ENCODE measurements around the gene TPI1.
"Not testable (repeated sequence)": the region's sequence is repeated elsewhere in the genome, so short reads cannot be mapped to it uniquely, and the experiment has no call there.

TPI1 gene

DNA sequence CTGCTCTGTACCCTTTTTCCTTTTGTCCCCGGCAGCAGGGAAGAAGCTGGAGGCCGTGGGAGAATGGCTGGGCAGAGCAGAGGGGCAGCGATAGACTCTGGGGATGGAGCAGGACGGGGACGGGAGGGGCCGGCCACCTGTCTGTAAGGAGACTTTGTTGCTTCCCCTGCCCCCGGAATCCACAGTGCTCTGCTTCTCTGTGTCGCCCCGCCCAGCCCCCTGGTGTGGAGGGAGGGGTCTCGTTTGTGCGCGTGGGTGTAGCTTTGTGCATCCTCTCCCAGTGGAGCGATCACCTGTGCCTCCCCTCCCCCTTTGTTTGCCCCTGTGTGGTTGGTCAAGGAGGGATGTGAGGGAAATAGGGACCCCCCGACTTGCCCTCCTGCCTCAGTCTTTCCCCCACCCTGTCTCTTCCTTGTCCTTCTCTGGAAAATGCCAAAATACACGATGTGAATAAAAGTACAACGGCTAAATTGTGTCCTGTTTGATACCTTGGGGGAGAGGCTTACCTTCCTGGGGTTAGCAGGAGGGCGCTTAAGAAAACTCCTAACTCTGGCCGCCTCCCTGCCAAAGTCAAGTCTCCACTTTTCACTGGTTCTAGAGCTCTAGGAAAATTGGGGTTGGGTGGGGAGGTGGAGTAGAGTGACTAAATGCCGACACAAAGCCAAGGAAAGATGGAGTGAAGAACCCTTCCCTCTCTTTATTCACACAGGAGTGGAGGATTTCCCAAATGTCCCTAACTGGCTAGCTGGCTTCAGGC, 990 bp upstream of the TPI1 start:
- TF ChIP-seq, protein P1, sequence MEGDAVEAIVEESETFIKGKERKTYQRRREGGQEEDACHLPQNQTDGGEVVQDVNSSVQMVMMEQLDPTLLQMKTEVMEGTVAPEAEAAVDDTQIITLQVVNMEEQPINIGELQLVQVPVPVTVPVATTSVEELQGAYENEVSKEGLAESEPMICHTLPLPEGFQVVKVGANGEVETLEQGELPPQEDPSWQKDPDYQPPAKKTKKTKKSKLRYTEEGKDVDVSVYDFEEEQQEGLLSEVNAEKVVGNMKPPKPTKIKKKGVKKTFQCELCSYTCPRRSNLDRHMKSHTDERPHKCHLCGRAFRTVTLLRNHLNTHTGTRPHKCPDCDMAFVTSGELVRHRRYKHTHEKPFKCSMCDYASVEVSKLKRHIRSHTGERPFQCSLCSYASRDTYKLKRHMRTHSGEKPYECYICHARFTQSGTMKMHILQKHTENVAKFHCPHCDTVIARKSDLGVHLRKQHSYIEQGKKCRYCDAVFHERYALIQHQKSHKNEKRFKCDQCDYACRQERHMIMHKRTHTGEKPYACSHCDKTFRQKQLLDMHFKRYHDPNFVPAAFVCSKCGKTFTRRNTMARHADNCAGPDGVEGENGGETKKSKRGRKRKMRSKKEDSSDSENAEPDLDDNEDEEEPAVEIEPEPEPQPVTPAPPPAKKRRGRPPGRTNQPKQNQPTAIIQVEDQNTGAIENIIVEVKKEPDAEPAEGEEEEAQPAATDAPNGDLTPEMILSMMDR (IDR thresholded peaks at IDR 0.05; ENCODE audit: insufficient read depth, low read length, missing control alignments) = no peak
- H3K4me3 ChIP-seq (ENCODE audit: low read depth, low read length) = peak overlapping the region; percentile 59
- POLR2A ChIA-PET = interaction anchor here (0.9 to 10.2 kb wide), 13 partner anchors 15 to 332 kb away, joined by 3 to 164 read pairs (median 7); partner anchors contain the start of genes CDCA3, MLF2, P3H3 and USP5
- DNase-seq (ENCODE audit: low read depth, low spot score) = no peak
- CTCF ChIA-PET = interaction anchor here (0.8 to 6.5 kb wide), 8 partner anchors 12 to 113 kb away, joined by 3 to 63 read pairs (median 4); partner anchors contain the start of genes C12orf57, CDCA3, MLF2 and USP5

DNA sequence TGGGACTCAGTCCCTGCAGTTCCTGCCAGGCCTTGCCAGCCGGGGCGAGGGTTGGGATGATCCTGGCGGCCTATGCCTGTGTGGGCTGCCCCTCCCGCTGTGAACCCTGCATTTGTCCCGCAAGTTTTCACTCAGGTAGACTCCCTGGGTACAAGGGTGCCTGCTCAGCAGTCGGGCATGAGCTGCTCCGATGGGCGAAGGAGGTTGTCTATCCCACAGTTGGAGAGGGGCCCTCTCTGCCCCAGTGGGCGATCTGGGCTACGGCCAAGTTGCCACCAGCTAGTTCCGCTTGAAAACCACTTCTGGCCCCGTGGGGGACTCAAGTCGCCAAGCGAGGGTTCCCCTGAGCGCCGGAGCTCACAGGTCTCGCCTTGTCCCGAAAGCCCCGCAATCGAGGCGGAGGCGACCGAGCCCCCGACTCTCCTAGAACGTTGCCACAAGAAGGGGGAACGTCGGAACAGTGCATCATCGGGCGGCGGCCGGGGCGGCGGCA, 365 bp upstream of the TPI1 start:
- peak overlapping the region; percentile 59 for H3K4me3 ChIP-seq (ENCODE audit: low read depth, low read length)
- CTCF ChIA-PET = interaction anchor here (0.8 to 6.5 kb wide), 9 partner anchors 13 to 113 kb away, joined by 3 to 63 read pairs (median 4); partner anchors contain the start of genes C12orf57, CDCA3, MLF2 and USP5
- TF ChIP-seq, protein P1 (IDR thresholded peaks at IDR 0.05; ENCODE audit: insufficient read depth, low read length, missing control alignments) = no peak
- POLR2A ChIA-PET = interaction anchor here (0.7 to 10.2 kb wide), 20 partner anchors 9 to 333 kb away, joined by 3 to 164 read pairs (median 4); partner anchors contain the start of genes C12orf57, CDCA3, MLF2 and P3H3
- DNase-seq (ENCODE audit: low read depth, low spot score) = no peak

DNA sequence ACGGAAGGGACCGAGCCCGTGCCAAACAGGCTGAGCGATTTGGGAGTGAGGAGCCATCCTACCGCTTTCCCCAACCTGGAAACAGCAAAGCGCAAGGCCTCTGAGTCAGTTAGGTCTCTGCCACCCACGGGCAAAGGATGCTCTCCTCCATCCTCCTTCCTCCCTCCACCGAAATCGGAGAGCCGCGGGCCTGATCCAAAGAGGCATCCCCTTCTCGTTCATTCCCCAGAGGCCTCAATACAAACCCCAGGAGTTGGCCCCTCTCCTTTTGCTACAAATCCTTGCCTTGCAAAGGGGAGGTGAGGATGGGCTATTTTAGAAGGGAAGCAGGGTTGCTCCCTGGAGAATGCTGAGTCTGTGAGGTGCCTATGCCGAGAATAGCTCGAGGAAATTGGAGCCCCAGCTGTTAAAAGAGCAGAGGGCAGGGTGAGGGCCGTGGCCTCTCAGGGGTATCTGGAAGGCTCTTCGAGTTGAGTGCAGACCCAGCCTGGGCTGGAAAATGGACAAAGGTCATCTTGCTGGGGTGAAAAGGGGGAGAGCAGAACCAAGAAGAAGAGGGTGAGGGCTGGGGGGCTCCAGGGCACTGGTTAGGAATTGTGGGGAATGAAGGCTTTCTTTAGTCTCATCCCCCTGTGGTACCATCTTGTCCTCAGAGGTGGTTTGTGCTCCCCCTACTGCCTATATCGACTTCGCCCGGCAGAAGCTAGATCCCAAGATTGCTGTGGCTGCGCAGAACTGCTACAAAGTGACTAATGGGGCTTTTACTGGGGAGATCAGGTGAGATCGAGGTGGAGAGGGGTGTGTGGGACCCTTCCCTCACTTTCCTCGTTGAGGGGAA, 1.1 kb downstream of the TPI1 start:
- peak overlapping the region; percentile 96 for H3K4me3 ChIP-seq (ENCODE audit: low read depth, low read length)
- CTCF ChIA-PET = interaction anchor here (1.0 to 6.5 kb wide), 21 partner anchors 8 to 374 kb away, joined by 3 to 88 read pairs (median 7); partner anchors contain the start of genes C1RL, CDCA3, MLF2 and PTMS
- POLR2A ChIA-PET = interaction anchor here (0.9 to 10.2 kb wide), 15 partner anchors 8 to 116 kb away, joined by 3 to 164 read pairs (median 7); partner anchors contain the start of genes C12orf57, CDCA3, GNB3 and MLF2
- DNase-seq (ENCODE audit: low read depth, low spot score) = no peak
- TF ChIP-seq, protein P1 (IDR thresholded peaks at IDR 0.05; ENCODE audit: insufficient read depth, low read length, missing control alignments) = peak; percentile 23

DNA sequence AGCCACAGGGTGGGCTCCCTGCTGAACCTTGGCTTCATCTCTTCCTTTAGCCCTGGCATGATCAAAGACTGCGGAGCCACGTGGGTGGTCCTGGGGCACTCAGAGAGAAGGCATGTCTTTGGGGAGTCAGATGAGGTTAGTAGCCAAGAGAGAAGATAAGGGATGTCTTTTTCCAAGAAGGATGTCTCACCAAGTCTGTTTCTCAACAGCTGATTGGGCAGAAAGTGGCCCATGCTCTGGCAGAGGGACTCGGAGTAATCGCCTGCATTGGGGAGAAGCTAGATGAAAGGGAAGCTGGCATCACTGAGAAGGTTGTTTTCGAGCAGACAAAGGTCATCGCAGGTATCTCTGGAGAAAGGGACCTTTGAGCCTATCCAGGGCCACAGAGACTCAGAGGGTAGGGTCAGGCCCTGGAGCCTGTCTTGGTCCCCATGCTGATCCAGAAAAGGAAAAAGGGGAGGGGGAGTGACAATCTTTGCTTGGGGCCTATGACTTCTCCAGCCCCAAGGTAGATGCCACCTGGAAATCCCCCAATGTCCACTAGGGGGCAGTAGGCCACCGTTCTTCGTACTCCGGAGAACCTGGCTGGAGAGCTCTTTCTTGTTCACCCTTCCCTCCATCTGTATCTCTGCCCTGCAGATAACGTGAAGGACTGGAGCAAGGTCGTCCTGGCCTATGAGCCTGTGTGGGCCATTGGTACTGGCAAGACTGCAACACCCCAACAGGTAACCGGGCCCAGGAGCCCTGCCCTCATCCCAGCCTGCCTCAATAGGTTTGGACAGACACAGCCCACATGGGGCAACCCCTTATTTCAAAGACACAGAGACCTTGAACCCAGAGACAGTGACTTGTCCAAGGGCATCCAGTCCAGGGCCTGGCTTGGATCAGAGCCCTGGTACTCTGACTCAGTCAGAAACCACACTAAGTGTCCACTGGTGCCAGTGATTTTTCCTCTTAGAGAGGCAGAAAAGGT, 2.0 kb downstream of the TPI1 start:
- no peak for DNase-seq (ENCODE audit: low read depth, low spot score)
- TF ChIP-seq, protein P1 (IDR thresholded peaks at IDR 0.05; ENCODE audit: insufficient read depth, low read length, missing control alignments) = peak; percentile 77
- ChIA-PET CTCF (interaction anchor here (0.6 to 6.5 kb wide), 44 partner anchors 9 to 375 kb away, joined by 3 to 88 read pairs (median 4); partner anchors contain the start of genes C12orf57, C1RL, CDCA3 and MLF2), POLR2A (interaction anchor here (0.6 to 10.2 kb wide), 10 partner anchors 10 to 117 kb away, joined by 3 to 164 read pairs (median 8); partner anchors contain the start of genes C12orf57, CDCA3, MLF2 and PTMS)
- peak overlapping the region; percentile 96 for H3K4me3 ChIP-seq (ENCODE audit: low read depth, low read length)

DNA sequence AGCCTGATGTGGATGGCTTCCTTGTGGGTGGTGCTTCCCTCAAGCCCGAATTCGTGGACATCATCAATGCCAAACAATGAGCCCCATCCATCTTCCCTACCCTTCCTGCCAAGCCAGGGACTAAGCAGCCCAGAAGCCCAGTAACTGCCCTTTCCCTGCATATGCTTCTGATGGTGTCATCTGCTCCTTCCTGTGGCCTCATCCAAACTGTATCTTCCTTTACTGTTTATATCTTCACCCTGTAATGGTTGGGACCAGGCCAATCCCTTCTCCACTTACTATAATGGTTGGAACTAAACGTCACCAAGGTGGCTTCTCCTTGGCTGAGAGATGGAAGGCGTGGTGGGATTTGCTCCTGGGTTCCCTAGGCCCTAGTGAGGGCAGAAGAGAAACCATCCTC, 3.0 kb downstream of the TPI1 start:
- ChIA-PET CTCF (interaction anchor here (0.8 to 6.5 kb wide), 22 partner anchors 10 to 243 kb away, joined by 3 to 88 read pairs (median 8); partner anchors contain the start of genes C12orf57, CDCA3, ENO2 and LPCAT3), POLR2A (interaction anchor here (1.6 to 10.2 kb wide), 2 partner anchors 11 to 19 kb away, joined by 4 to 164 read pairs; partner anchors contain the start of genes CDCA3 and USP5)
- H3K4me3 ChIP-seq (ENCODE audit: low read depth, low read length); DNase-seq (ENCODE audit: low read depth, low spot score): not testable (repeated sequence)
